Measurements from ENCODE around the gene HMCN1.

The HMCN1 gene

GRCh38 chr1:185974367-185975170 is 240.4 kb downstream of the HMCN1 start:
- no peak overlapping the region for H3K27ac ChIP-seq (ENCODE audit: low read length)

GRCh38 chr1:185980891-185981290 is 246.7 kb downstream of the HMCN1 start:
- Histone ChIP-seq H3K4me1 (ENCODE audit: control insufficient read depth, insufficient read depth, low read length) (no peaks in the 10 kb centered on the region), H3K27me3 (ENCODE audit: control insufficient read depth in 1 of 2, insufficient read depth in 2 of 2, low read length in 2 of 2) (no peaks in the 10 kb centered on the region), H3K36me3 (ENCODE audit: control insufficient read depth in 2 of 2, insufficient read depth in 2 of 2, low read length in 2 of 2) (no peaks in the 10 kb centered on the region), H3K9ac (ENCODE audit: low read length in 2 of 2) (no peak overlapping the region), H3K4me3 (ENCODE audit: low read length in 2 of 2) (no peak overlapping the region), H3K27ac (ENCODE audit: low read length) (no peak overlapping the region), H3K9me3 (ENCODE audit: control insufficient read depth in 2 of 2, low read length in 2 of 2) (no peaks in the 10 kb centered on the region)

More at GRCh38 chr1:185974367-185975170, 240.4 kb downstream of the HMCN1 start:
- H3K9me3 ChIP-seq (ENCODE audit: control insufficient read depth in 2 of 2, low read length in 2 of 2): no peaks in the 10 kb centered on the region
- no peak overlapping the region for H3K4me3 ChIP-seq (ENCODE audit: low read length in 2 of 2)
- H3K9ac ChIP-seq (ENCODE audit: low read length in 2 of 2): no peak overlapping the region
- H3K4me1 ChIP-seq (ENCODE audit: control insufficient read depth, insufficient read depth, low read length): no peaks in the 10 kb centered on the region
- H3K27me3 ChIP-seq (ENCODE audit: control insufficient read depth in 1 of 2, insufficient read depth in 2 of 2, low read length in 2 of 2): no peaks in the 10 kb centered on the region
- no peaks in the 10 kb centered on the region for H3K36me3 ChIP-seq (ENCODE audit: control insufficient read depth in 2 of 2, insufficient read depth in 2 of 2, low read length in 2 of 2)

- no peaks in the 10 kb centered on the region for H3K4me1 ChIP-seq (ENCODE audit: control insufficient read depth, insufficient read depth, low read length)
- no peaks in the 10 kb centered on the region for H3K9me3 ChIP-seq (ENCODE audit: control insufficient read depth in 2 of 2, low read length in 2 of 2)
- H3K4me3 ChIP-seq (ENCODE audit: low read length in 2 of 2): no peak overlapping the region
- H3K9ac ChIP-seq (ENCODE audit: low read length in 2 of 2): no peak overlapping the region
- H3K27ac ChIP-seq (ENCODE audit: low read length): no peak overlapping the region
- H3K27me3 ChIP-seq (ENCODE audit: control insufficient read depth in 1 of 2, insufficient read depth in 2 of 2, low read length in 2 of 2): no peaks in the 10 kb centered on the region
- H3K36me3 ChIP-seq (ENCODE audit: control insufficient read depth in 2 of 2, insufficient read depth in 2 of 2, low read length in 2 of 2): no peaks in the 10 kb centered on the region
Measured at GRCh38 chr1:185984113-185984836, 250.1 kb downstream of the HMCN1 start.

- Histone ChIP-seq H3K4me3 (ENCODE audit: low read length in 2 of 2) (no peak overlapping the region), H3K9me3 (ENCODE audit: control insufficient read depth in 2 of 2, low read length in 2 of 2) (no peaks in the 10 kb centered on the region), H3K4me1 (ENCODE audit: control insufficient read depth, insufficient read depth, low read length) (no peaks in the 10 kb centered on the region), H3K9ac (ENCODE audit: low read length in 2 of 2) (no peak overlapping the region), H3K27ac (ENCODE audit: low read length) (no peak overlapping the region), H3K36me3 (ENCODE audit: control insufficient read depth in 2 of 2, insufficient read depth in 2 of 2, low read length in 2 of 2) (no peaks in the 10 kb centered on the region), H3K27me3 (ENCODE audit: control insufficient read depth in 1 of 2, insufficient read depth in 2 of 2, low read length in 2 of 2) (no peaks in the 10 kb centered on the region)
Measured at GRCh38 chr1:185987611-185988321, 253.6 kb downstream of the HMCN1 start.

GRCh38 chr1:185990565-185990964 is 256.4 kb downstream of the HMCN1 start:
- Histone ChIP-seq H3K4me1 (ENCODE audit: control insufficient read depth, insufficient read depth, low read length) (no peaks in the 10 kb centered on the region), H3K4me3 (ENCODE audit: low read length in 2 of 2) (no peak overlapping the region), H3K27ac (ENCODE audit: low read length) (no peak overlapping the region), H3K9ac (ENCODE audit: low read length in 2 of 2) (no peak overlapping the region), H3K27me3 (ENCODE audit: control insufficient read depth in 1 of 2, insufficient read depth in 2 of 2, low read length in 2 of 2) (no peaks in the 10 kb centered on the region), H3K36me3 (ENCODE audit: control insufficient read depth in 2 of 2, insufficient read depth in 2 of 2, low read length in 2 of 2) (no peaks in the 10 kb centered on the region), H3K9me3 (ENCODE audit: control insufficient read depth in 2 of 2, low read length in 2 of 2) (no peaks in the 10 kb centered on the region)

- Histone ChIP-seq H3K4me1 (ENCODE audit: control insufficient read depth, insufficient read depth, low read length) (no peaks in the 10 kb centered on the region), H3K9ac (ENCODE audit: low read length in 2 of 2) (no peak overlapping the region), H3K27me3 (ENCODE audit: control insufficient read depth in 1 of 2, insufficient read depth in 2 of 2, low read length in 2 of 2) (no peaks in the 10 kb centered on the region), H3K27ac (ENCODE audit: low read length) (no peak overlapping the region), H3K4me3 (ENCODE audit: low read length in 2 of 2) (no peak overlapping the region), H3K36me3 (ENCODE audit: control insufficient read depth in 2 of 2, insufficient read depth in 2 of 2, low read length in 2 of 2) (no peaks in the 10 kb centered on the region), H3K9me3 (ENCODE audit: control insufficient read depth in 2 of 2, low read length in 2 of 2) (no peaks in the 10 kb centered on the region)
Measured at GRCh38 chr1:185991266-185991665, 257.1 kb downstream of the HMCN1 start.

GRCh38 chr1:185996211-185996610 is 262.0 kb downstream of the HMCN1 start:
- no peak overlapping the region for H3K9ac ChIP-seq (ENCODE audit: low read length in 2 of 2)
- no peaks in the 10 kb centered on the region for H3K36me3 ChIP-seq (ENCODE audit: control insufficient read depth in 2 of 2, insufficient read depth in 2 of 2, low read length in 2 of 2)
- no peaks in the 10 kb centered on the region for H3K27me3 ChIP-seq (ENCODE audit: control insufficient read depth in 1 of 2, insufficient read depth in 2 of 2, low read length in 2 of 2)
- no peak overlapping the region for H3K4me3 ChIP-seq (ENCODE audit: low read length in 2 of 2)
- H3K4me1 ChIP-seq (ENCODE audit: control insufficient read depth, insufficient read depth, low read length): no peaks in the 10 kb centered on the region
- H3K9me3 ChIP-seq (ENCODE audit: control insufficient read depth in 2 of 2, low read length in 2 of 2): no peaks in the 10 kb centered on the region
- H3K27ac ChIP-seq (ENCODE audit: low read length): no peak overlapping the region

- Histone ChIP-seq H3K27ac (ENCODE audit: low read length) (no peak overlapping the region), H3K4me3 (ENCODE audit: low read length in 2 of 2) (no peak overlapping the region), H3K4me1 (ENCODE audit: control insufficient read depth, insufficient read depth, low read length) (no peaks in the 10 kb centered on the region), H3K9ac (ENCODE audit: low read length in 2 of 2) (no peak overlapping the region), H3K27me3 (ENCODE audit: control insufficient read depth in 1 of 2, insufficient read depth in 2 of 2, low read length in 2 of 2) (no peaks in the 10 kb centered on the region), H3K9me3 (ENCODE audit: control insufficient read depth in 2 of 2, low read length in 2 of 2) (no peaks in the 10 kb centered on the region), H3K36me3 (ENCODE audit: control insufficient read depth in 2 of 2, insufficient read depth in 2 of 2, low read length in 2 of 2) (no peaks in the 10 kb centered on the region)
Measured at GRCh38 chr1:185998391-185998790, 264.2 kb downstream of the HMCN1 start.

GRCh38 chr1:186002406-186002805 is 268.2 kb downstream of the HMCN1 start:
- H3K4me3 ChIP-seq (ENCODE audit: low read length in 2 of 2): no peak overlapping the region
- no peaks in the 10 kb centered on the region for H3K27me3 ChIP-seq (ENCODE audit: control insufficient read depth in 1 of 2, insufficient read depth in 2 of 2, low read length in 2 of 2)
- no peak overlapping the region for H3K27ac ChIP-seq (ENCODE audit: low read length)
- no peak overlapping the region for H3K9ac ChIP-seq (ENCODE audit: low read length in 2 of 2)
- H3K36me3 ChIP-seq (ENCODE audit: control insufficient read depth in 2 of 2, insufficient read depth in 2 of 2, low read length in 2 of 2): no peaks in the 10 kb centered on the region
- H3K9me3 ChIP-seq (ENCODE audit: control insufficient read depth in 2 of 2, low read length in 2 of 2): no peaks in the 10 kb centered on the region
- H3K4me1 ChIP-seq (ENCODE audit: control insufficient read depth, insufficient read depth, low read length): no peaks in the 10 kb centered on the region

GRCh38 chr1:186009039-186009737 is 275.0 kb downstream of the HMCN1 start:
- no peak overlapping the region for H3K4me3 ChIP-seq (ENCODE audit: low read length in 2 of 2)
- no peak overlapping the region for H3K27ac ChIP-seq (ENCODE audit: low read length)
- H3K4me1 ChIP-seq (ENCODE audit: control insufficient read depth, insufficient read depth, low read length): no peaks in the 10 kb centered on the region
- H3K9ac ChIP-seq (ENCODE audit: low read length in 2 of 2): no peak overlapping the region
- no peaks in the 10 kb centered on the region for H3K9me3 ChIP-seq (ENCODE audit: control insufficient read depth in 2 of 2, low read length in 2 of 2)
- H3K27me3 ChIP-seq (ENCODE audit: control insufficient read depth in 1 of 2, insufficient read depth in 2 of 2, low read length in 2 of 2): no peaks in the 10 kb centered on the region
- H3K36me3 ChIP-seq (ENCODE audit: control insufficient read depth in 2 of 2, insufficient read depth in 2 of 2, low read length in 2 of 2): no peaks in the 10 kb centered on the region

All from stomach smooth muscle (tissue), 2 donors.